HepG2 (cell line): ENCODE results near the gene STK39. TPM values are rescaled to one million over a fixed set of nuclear protein-coding genes. Genes with fewer than 3 reads are reported as not detected.
A peak's percentile ranks its signal among the peaks of the same experiment; 100 is the strongest.

ENCODE experiments used
- ARNTL ChIP-seq: sonication (generic); formaldehyde crosslinking; IDR thresholded peaks from 2 replicates; pipeline ENCODE4 v1.4.0; 2020; ENCODE audit warnings: mild to moderate bottlenecking, missing genetic modification reagents
- BRCA1 ChIP-seq: sonication (generic); formaldehyde crosslinking; IDR thresholded peaks from 2 replicates; pipeline ENCODE4 v1.4.0; 2020; ENCODE audit warnings: missing genetic modification reagents
- CBX5 ChIP-seq: sonication (generic); formaldehyde crosslinking; IDR thresholded peaks from 2 replicates; pipeline ENCODE4 v1.4.0; 2020; ENCODE audit warnings: missing genetic modification reagents, borderline replicate concordance
- FOXJ3 ChIP-seq: sonication (generic); formaldehyde crosslinking; IDR thresholded peaks from 2 replicates; pipeline ENCODE4 v1.4.0; 2020; ENCODE audit warnings: missing genetic modification reagents, mild to moderate bottlenecking, borderline replicate concordance
- GABPA ChIP-seq, 2 experiments: IDR thresholded peaks; 2 replicates each; pipeline ENCODE4 v1.6.1; 2011 to 2016; ENCODE audit warnings: low read depth in 2 of 2, low read length in 1 of 2, missing biosample characterization in 1 of 2, missing genetic modification characterization in 1 of 2
- GRHL1 ChIP-seq: sonication (generic); formaldehyde crosslinking; conservative IDR thresholded peaks from 2 replicates; pipeline ENCODE4 v1.8.0; 2022; ENCODE audit warnings: missing genetic modification reagents
- IRF9 ChIP-seq: sonication (generic); formaldehyde crosslinking; IDR thresholded peaks from 2 replicates; pipeline ENCODE4 v1.8.0; 2022; ENCODE audit warnings: missing genetic modification reagents, mild to moderate bottlenecking, borderline replicate concordance
- JARID2 ChIP-seq: sonication (generic); formaldehyde crosslinking; IDR thresholded peaks from 2 replicates; pipeline ENCODE4 v1.8.1; 2023; ENCODE audit warnings: missing genetic modification reagents, inconsistent platforms; ENCODE audit not compliant: insufficient replicate concordance
- KDM4B ChIP-seq: sonication (generic); formaldehyde crosslinking; IDR thresholded peaks from 2 replicates; pipeline ENCODE4 v1.4.0; 2020; ENCODE audit warnings: missing genetic modification reagents
- KLF16 ChIP-seq, 2 experiments: sonication (generic) in 1 of 2; formaldehyde crosslinking in 1 of 2; IDR thresholded peaks; 2 replicates each; pipeline versions ENCODE4 v1.6.1 to v1.8.0; 2016 to 2023; ENCODE audit warnings: missing genetic modification reagents in 2 of 2, missing compliant biosample characterization in 1 of 2
- NFRKB ChIP-seq: fragments of 450-650 bp; IDR thresholded peaks from 2 replicates; pipeline ENCODE4 v1.6.1; 2017
- NR2F2 ChIP-seq: IDR thresholded peaks from 2 replicates; pipeline ENCODE4 v1.6.1; 2012; ENCODE audit warnings: low read depth, inconsistent platforms, borderline replicate concordance
- NR2F6 ChIP-seq, 2 experiments: IDR thresholded peaks; 2 replicates each; pipeline ENCODE4 v1.6.1; 2016; ENCODE audit warnings: antibody characterized with exemption in 1 of 2, mild to moderate bottlenecking in 1 of 2
- SAFB2 ChIP-seq: sonication (generic); formaldehyde crosslinking; IDR thresholded peaks from 2 replicates; pipeline ENCODE4 v1.5.1; 2020; ENCODE audit warnings: missing genetic modification reagents, low read depth, mild to moderate bottlenecking, borderline replicate concordance
- SIN3A ChIP-seq: IDR thresholded peaks from 2 replicates; pipeline ENCODE4 v1.6.1; 2011; ENCODE audit warnings: low read depth, mild to moderate bottlenecking, control low read depth, low read length, borderline replicate concordance
- SOX13 ChIP-seq, 3 experiments: fragments of 450-650 bp in 1 of 3; sonication (generic) in 1 of 3; formaldehyde crosslinking in 1 of 3; IDR thresholded peaks in 2 of 3; conservative IDR thresholded peaks in 1 of 3; 2 replicates each; pipeline versions ENCODE4 v1.5.0 to v1.6.1; 2016 to 2020; ENCODE audit warnings: antibody characterized with exemption in 1 of 3, mild to moderate bottlenecking in 1 of 3, missing compliant biosample characterization in 1 of 3, missing genetic modification reagents in 1 of 3, moderate library complexity in 1 of 3
- SOX5 ChIP-seq: IDR thresholded peaks from 2 replicates; pipeline ENCODE4 v1.6.1; 2016; ENCODE audit warnings: borderline replicate concordance
- ZBTB7A ChIP-seq: sonication (generic); formaldehyde crosslinking; IDR thresholded peaks from 2 replicates; pipeline ENCODE4 v1.8.0; 2022; ENCODE audit warnings: mild to moderate bottlenecking, missing genetic modification reagents
- ZMYM2 ChIP-seq: sonication (generic); formaldehyde crosslinking; IDR thresholded peaks from 2 replicates; pipeline ENCODE4 v1.8.0; 2022; ENCODE audit warnings: mild to moderate bottlenecking, missing genetic modification reagents
- ZMYM4 ChIP-seq: sonication (generic); formaldehyde crosslinking; IDR thresholded peaks from 2 replicates; pipeline ENCODE4 v1.8.1; 2023; ENCODE audit warnings: mild to moderate bottlenecking, missing genetic modification reagents
- ZNF276 ChIP-seq: sonication (generic); formaldehyde crosslinking; IDR thresholded peaks from 2 replicates; pipeline ENCODE4 v1.4.0; 2020; ENCODE audit warnings: mild to moderate bottlenecking, low read depth, missing genetic modification reagents
- ZNF329 ChIP-seq: sonication (generic); formaldehyde crosslinking; IDR thresholded peaks from 2 replicates; pipeline ENCODE4 v1.9.0; 2021; ENCODE audit warnings: low read depth, mild to moderate bottlenecking, missing genetic modification reagents
- ZNF33A ChIP-seq: sonication (generic); formaldehyde crosslinking; IDR thresholded peaks from 2 replicates; pipeline ENCODE4 v1.5.1; 2020; ENCODE audit warnings: missing genetic modification reagents, mild to moderate bottlenecking, moderate library complexity, borderline replicate concordance
- ZNF737 ChIP-seq: sonication (generic); formaldehyde crosslinking; IDR thresholded peaks from 2 replicates; pipeline ENCODE4 v1.5.0; 2020; ENCODE audit warnings: missing genetic modification reagents, mild to moderate bottlenecking, borderline replicate concordance
- polyA plus RNA-seq, 8 experiments: library from polyadenylated mRNA; depleted of rRNA in 3 of 8; stranded (reverse) in 7 of 8; unstranded in 1 of 8; fragments of >200 nt; fragmentation: Illumina TruSeq in 4 of 8; extraction: Trizol in 4 of 8; gene quantifications; 2 replicates each; pipeline versions ENCODE4 v1.2.1 to v1.2.3, GENCODE V29; 2011 to 2016; ENCODE audit warnings: low read depth in 4 of 8, missing spikeins in 1 of 8, mixed read lengths in 1 of 8; ENCODE audit not compliant: insufficient read depth in 1 of 8
- total RNA-seq, 5 experiments: library from RNA; depleted of rRNA; stranded (reverse); fragments of >200 nt; fragmentation: Illumina TruSeq; extraction: Trizol; gene quantifications; 2 replicates each; pipeline ENCODE4 v1.2.3, GENCODE V29; 2016; ENCODE audit warnings: low read depth in 1 of 5

Gene STK39
- total and polyA plus RNA-seq, 2 of the 13 experiments (the other 11 are each of a cell fraction or from before 2014, with no cell fraction given): 27.3 to 38.4 TPM

- TF ChIP-seq SIN3A: no peak
- TF ChIP-seq ARNTL: no peak
- peak; percentile 59; the same call in 1 of the 2 replicates for TF ChIP-seq CBX5 (CRISPR knock-in tag)
- TF ChIP-seq SOX13 (IDR thresholded peaks at IDR 0.05): peak; percentile 93
- TF ChIP-seq SOX13 (CRISPR knock-in tag; conservative IDR thresholded peaks at IDR 0.05 in 1 of 2, IDR thresholded peaks at IDR 0.05 in 1 of 2): peak in 1 of 2 experiments; percentile 99; a peak in 2 of 4 replicates
- no peak for TF ChIP-seq ZNF737 (CRISPR knock-in tag)
- 0 out of 2 replicates have a peak, but pooled peaks have one; percentile 19 for TF ChIP-seq ZMYM2 (CRISPR knock-in tag)
- 0 out of 4 replicates have a peak, but pooled peaks of 1 of the 2 experiments have one; percentile 19 for TF ChIP-seq KLF16 (CRISPR knock-in tag; IDR thresholded peaks at IDR 0.05)
- TF ChIP-seq GRHL1: no peak
- peak; percentile 59 for TF ChIP-seq NR2F2
- peak; percentile 79 for TF ChIP-seq NR2F6 (IDR thresholded peaks at IDR 0.05)
- peak; percentile 94 for TF ChIP-seq NR2F6 (CRISPR knock-in tag; IDR thresholded peaks at IDR 0.05)
- TF ChIP-seq JARID2 (CRISPR knock-in tag): no peak
- no peak for TF ChIP-seq NFRKB
- TF ChIP-seq KDM4B (CRISPR knock-in tag): peak; percentile 86
- peak; percentile 54; the same call in 1 of the 2 replicates for TF ChIP-seq FOXJ3 (CRISPR knock-in tag)
- TF ChIP-seq ZMYM4 (CRISPR knock-in tag): peak; percentile 83
- TF ChIP-seq BRCA1 (CRISPR knock-in tag): no peak
- TF ChIP-seq ZNF33A: no peak
- no peak; the same call in 1 of the 2 replicates for TF ChIP-seq SAFB2 (CRISPR knock-in tag)
- no peak for TF ChIP-seq ZNF276
- TF ChIP-seq ZNF329 (CRISPR knock-in tag): no peak
- peak; percentile 92 for TF ChIP-seq ZBTB7A (CRISPR knock-in tag)
- no peak for TF ChIP-seq IRF9 (CRISPR knock-in tag)
- TF ChIP-seq GABPA (IDR thresholded peaks at IDR 0.05; ENCODE audit: low read depth, low read length): no peak
- TF ChIP-seq GABPA (CRISPR knock-in tag; IDR thresholded peaks at IDR 0.05; ENCODE audit: low read depth): peak; percentile 59; the same call in 1 of the 2 replicates
- peak; percentile 99 for TF ChIP-seq SOX5
Measured at GRCh38 chr2:168191955-168192785, 55.2 kb downstream of the STK39 start (continued).
